HG02840 (cell line): ENCODE results near the gene NVL.

Experiments
- ATAC-seq: cut with Tn5 transposase; IDR thresholded peaks from one replicate; pipeline ENCODE4 v1.9.1; 2021; ENCODE audit warnings: mild to moderate bottlenecking, moderate library complexity, moderate number of reproducible peaks; ENCODE audit not compliant: unreplicated experiment, low FRiP score

The NVL gene

GRCh38 chr1:224289396-224289795 is 40.6 kb downstream of the NVL start:
- no peak for ATAC-seq

GRCh38 chr1:224287714-224288113 is 42.3 kb downstream of the NVL start:
- ATAC-seq = no peak

GRCh38 chr1:224282140-224282539 is 47.8 kb downstream of the NVL start:
- ATAC-seq = no peak

GRCh38 chr1:224276771-224277487 is 53.0 kb downstream of the NVL start:
- ATAC-seq = no peak

- ATAC-seq = no peak
Measured at GRCh38 chr1:224274970-224275626, 54.9 kb downstream of the NVL start.

GRCh38 chr1:224273641-224274040 is 56.3 kb downstream of the NVL start:
- no peak for ATAC-seq

GRCh38 chr1:224271106-224271505 is 58.9 kb downstream of the NVL start:
- ATAC-seq = no peak

- no peak for ATAC-seq
Measured at GRCh38 chr1:224267925-224268324, 62.0 kb downstream of the NVL start.

GRCh38 chr1:224266915-224267856 is 62.8 kb downstream of the NVL start:
- ATAC-seq = no peak

GRCh38 chr1:224266105-224266914 is 63.7 kb downstream of the NVL start:
- no peak for ATAC-seq

- ATAC-seq = no peak
Measured at GRCh38 chr1:224264321-224264720, 65.7 kb downstream of the NVL start.

GRCh38 chr1:224262373-224263054 is 67.5 kb downstream of the NVL start:
- ATAC-seq = no peak

- ATAC-seq = no peak
Measured at GRCh38 chr1:224259986-224260385, 70.0 kb downstream of the NVL start.

- no peak for ATAC-seq
Measured at GRCh38 chr1:224258351-224258750, 71.6 kb downstream of the NVL start.

- no peak for ATAC-seq
Measured at GRCh38 chr1:224256640-224257039, 73.3 kb downstream of the NVL start.

- ATAC-seq = no peak
Measured at GRCh38 chr1:224253721-224254120, 76.3 kb downstream of the NVL start.

- ATAC-seq = no peak
Measured at GRCh38 chr1:224252479-224252878, 77.5 kb downstream of the NVL start.

- ATAC-seq = no peak
Measured at GRCh38 chr1:224251741-224252146, 78.2 kb downstream of the NVL start.

GRCh38 chr1:224245188-224245587 is 84.8 kb downstream of the NVL start:
- ATAC-seq = no peak

- no peak for ATAC-seq
Measured at GRCh38 chr1:224238756-224239155, 91.2 kb downstream of the NVL start.
